Measurements from ENCODE around the gene ABCA3.

DNA sequence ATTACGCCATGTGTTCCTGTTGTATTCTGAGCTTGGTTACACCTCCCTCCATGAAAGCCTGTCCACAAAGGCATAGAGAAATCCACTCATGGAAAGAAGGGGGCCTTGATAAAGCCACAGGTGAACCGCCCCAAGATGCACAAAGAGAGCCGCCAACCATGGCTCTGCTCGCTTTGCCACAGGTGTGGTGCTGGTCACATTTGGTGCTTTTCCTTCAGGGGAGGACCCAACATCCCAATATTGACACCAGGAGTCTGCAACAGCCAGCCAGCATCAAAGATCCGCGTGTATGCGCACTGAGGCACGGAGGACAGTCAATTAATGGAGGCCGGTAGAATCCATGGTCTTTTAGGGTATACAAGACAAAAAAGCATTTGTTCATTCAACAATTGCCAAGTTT, 7.3 kb downstream of the ABCA3 start:
- TF ChIP-seq EP300 (IDR thresholded peaks at IDR 0.05) (no peak), POLR2A (IDR thresholded peaks at IDR 0.05) (no peak), POLR2AphosphoS5 (IDR thresholded peaks at IDR 0.05) (no peak)
- TF ChIP-seq, protein P1, sequence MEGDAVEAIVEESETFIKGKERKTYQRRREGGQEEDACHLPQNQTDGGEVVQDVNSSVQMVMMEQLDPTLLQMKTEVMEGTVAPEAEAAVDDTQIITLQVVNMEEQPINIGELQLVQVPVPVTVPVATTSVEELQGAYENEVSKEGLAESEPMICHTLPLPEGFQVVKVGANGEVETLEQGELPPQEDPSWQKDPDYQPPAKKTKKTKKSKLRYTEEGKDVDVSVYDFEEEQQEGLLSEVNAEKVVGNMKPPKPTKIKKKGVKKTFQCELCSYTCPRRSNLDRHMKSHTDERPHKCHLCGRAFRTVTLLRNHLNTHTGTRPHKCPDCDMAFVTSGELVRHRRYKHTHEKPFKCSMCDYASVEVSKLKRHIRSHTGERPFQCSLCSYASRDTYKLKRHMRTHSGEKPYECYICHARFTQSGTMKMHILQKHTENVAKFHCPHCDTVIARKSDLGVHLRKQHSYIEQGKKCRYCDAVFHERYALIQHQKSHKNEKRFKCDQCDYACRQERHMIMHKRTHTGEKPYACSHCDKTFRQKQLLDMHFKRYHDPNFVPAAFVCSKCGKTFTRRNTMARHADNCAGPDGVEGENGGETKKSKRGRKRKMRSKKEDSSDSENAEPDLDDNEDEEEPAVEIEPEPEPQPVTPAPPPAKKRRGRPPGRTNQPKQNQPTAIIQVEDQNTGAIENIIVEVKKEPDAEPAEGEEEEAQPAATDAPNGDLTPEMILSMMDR (IDR thresholded peaks at IDR 0.05): no peak

All from sigmoid colon (tissue), 4 donors.